ENCODE data around the gene UBB. TPM values are rescaled to one million over a fixed set of nuclear protein-coding genes. Genes with fewer than 3 reads are reported as not detected.

Gene UBB
- total RNA-seq, 3 donors from 2014 or later, result 1,560 to 1,757 (median 1,606) TPM

- intact Hi-C loops (cut with DNase I, micrococcal nuclease), result no loop called here
- Histone ChIP-seq H3K9me3 (no peaks in the 10 kb centered on the region), H3K4me3 (no peak overlapping the region), H3K36me3 (ENCODE audit: low read depth) (no peaks in the 10 kb centered on the region), H3K4me1 (ENCODE audit: low read depth) (no peaks in the 10 kb centered on the region)
- TF ChIP-seq CTCF (IDR thresholded peaks at IDR 0.05), result no peak
- DNase-seq (no peak), ATAC-seq (no peak)
Observed at GRCh38 chr17:16343569-16343968, 37.3 kb upstream of the UBB start.

- ATAC-seq (no peak), DNase-seq (no peak)
- H3K4me3 ChIP-seq, result no peak overlapping the region
- no peaks in the 10 kb centered on the region for H3K9me3 ChIP-seq
- no peaks in the 10 kb centered on the region for H3K4me1 ChIP-seq (ENCODE audit: low read depth)
- no peak for TF ChIP-seq CTCF (IDR thresholded peaks at IDR 0.05)
- no peaks in the 10 kb centered on the region for H3K36me3 ChIP-seq (ENCODE audit: low read depth)
- intact Hi-C loops (cut with DNase I, micrococcal nuclease), result no loop called here
Observed at GRCh38 chr17:16345565-16345964, 35.3 kb upstream of the UBB start.

- no peak for DNase-seq
- TF ChIP-seq CTCF (IDR thresholded peaks at IDR 0.05), result no peak
- intact Hi-C loops (cut with DNase I, micrococcal nuclease), result no loop called here
- H3K9me3 ChIP-seq, result no peaks in the 10 kb centered on the region
- no peak for ATAC-seq
- H3K36me3 ChIP-seq (ENCODE audit: low read depth), result no peaks in the 10 kb centered on the region
- no peak overlapping the region for H3K4me3 ChIP-seq
- H3K4me1 ChIP-seq (ENCODE audit: low read depth), result peaks cover 2% of the 10 kb centered on the region
Observed at GRCh38 chr17:16346721-16347271, 34.1 kb upstream of the UBB start.

GRCh38 chr17:16348586-16348985 is 32.3 kb upstream of the UBB start:
- Histone ChIP-seq H3K4me3 (no peak overlapping the region), H3K9me3 (no peaks in the 10 kb centered on the region), H3K36me3 (ENCODE audit: low read depth) (no peaks in the 10 kb centered on the region), H3K4me1 (ENCODE audit: low read depth) (peaks cover 9% of the 10 kb centered on the region)
- intact Hi-C loops (cut with DNase I, micrococcal nuclease), result no loop called here
- DNase-seq (no peak), ATAC-seq (no peak)
- no peak for TF ChIP-seq CTCF (IDR thresholded peaks at IDR 0.05)

- Histone ChIP-seq H3K9me3 (no peaks in the 10 kb centered on the region), H3K4me1 (ENCODE audit: low read depth) (peaks cover 9% of the 10 kb centered on the region), H3K36me3 (ENCODE audit: low read depth) (no peaks in the 10 kb centered on the region), H3K4me3 (no peak overlapping the region)
- no peak for DNase-seq
- TF ChIP-seq CTCF (IDR thresholded peaks at IDR 0.05), result no peak
- intact Hi-C loops (cut with DNase I, micrococcal nuclease), result no loop called here
- no peak for ATAC-seq
Observed at GRCh38 chr17:16349431-16349830, 31.5 kb upstream of the UBB start.

- H3K4me1 ChIP-seq (ENCODE audit: low read depth), result peaks cover 9% of the 10 kb centered on the region
- no peak for ATAC-seq
- DNase-seq, result no peak
- no peaks in the 10 kb centered on the region for H3K36me3 ChIP-seq (ENCODE audit: low read depth)
- intact Hi-C loops (cut with DNase I, micrococcal nuclease), result no loop called here
- H3K9me3 ChIP-seq, result no peaks in the 10 kb centered on the region
- no peak for TF ChIP-seq CTCF (IDR thresholded peaks at IDR 0.05)
- no peak overlapping the region for H3K4me3 ChIP-seq
Observed at GRCh38 chr17:16351831-16352230, 29.1 kb upstream of the UBB start.

Data from mucosa of descending colon (tissue), 3 donors.